DOHH2 (cell line): ENCODE measurements around the gene OGFOD3.

ENCODE experiments used
- H3F3A ChIP-seq: fragments of 200-600 bp; sonication (generic), shearing (Covaris generic); 2 replicates; pipeline ENCODE4 v1.6.0; 2016; ENCODE audit warnings: antibody characterized with exemption, mild to moderate bottlenecking; ENCODE audit not compliant: control insufficient read depth, insufficient read depth
- H3K27ac ChIP-seq: fragments of 200-600 bp; sonication (generic); 2 replicates; pipeline ENCODE4 v1.5.1; 2014; ENCODE audit warnings: low read depth, mild to moderate bottlenecking, low read length, moderate library complexity
- H3K27me3 ChIP-seq: fragments of 200-600 bp; sonication (generic); 2 replicates; pipeline ENCODE4 v1.6.1; 2014; ENCODE audit warnings: mild to moderate bottlenecking, low read length, mixed read lengths; ENCODE audit not compliant: control insufficient read depth
- H3K36me3 ChIP-seq: fragments of 200-600 bp; sonication (generic); 2 replicates; pipeline ENCODE4 v1.6.1; 2014; ENCODE audit warnings: mild to moderate bottlenecking, low read length, moderate library complexity, mixed read lengths; ENCODE audit not compliant: control insufficient read depth
- H3K4me1 ChIP-seq: fragments of 200-600 bp; sonication (generic); 2 replicates; pipeline ENCODE4 v1.6.1; 2014; ENCODE audit warnings: mild to moderate bottlenecking, low read length, mixed read lengths; ENCODE audit not compliant: control insufficient read depth
- H3K4me2 ChIP-seq: fragments of 200-600 bp; sonication (generic); 2 replicates; pipeline ENCODE4 v1.6.0; 2014; ENCODE audit warnings: mild to moderate bottlenecking, low read length, moderate library complexity
- H3K4me3 ChIP-seq: fragments of 200-600 bp; sonication (generic); 2 replicates; pipeline ENCODE4 v1.5.1; 2014; ENCODE audit warnings: mild to moderate bottlenecking, low read length, mixed read lengths
- H3K79me2 ChIP-seq: fragments of 200-600 bp; sonication (generic); 2 replicates; pipeline ENCODE4 v1.6.1; 2014; ENCODE audit warnings: mild to moderate bottlenecking, low read length, mixed read lengths; ENCODE audit not compliant: control insufficient read depth
- H3K9me2 ChIP-seq: fragments of 200-600 bp; sonication (generic); replicated peaks from 2 replicates; pipeline ENCODE4 v1.6.1; 2014; ENCODE audit warnings: mild to moderate bottlenecking, low read length, mixed read lengths; ENCODE audit not compliant: control insufficient read depth
- H3K9me3 ChIP-seq: fragments of 200-600 bp; sonication (generic); 2 replicates; pipeline ENCODE4 v1.6.1; 2014; ENCODE audit warnings: antibody characterized with exemption, low read length, mixed read lengths; ENCODE audit not compliant: control insufficient read depth, insufficient read depth
- H4K20me1 ChIP-seq: fragments of 200-600 bp; sonication (generic); 2 replicates; pipeline ENCODE4 v1.6.0; 2014; ENCODE audit warnings: low read depth, mild to moderate bottlenecking, antibody characterized with exemption, low read length, moderate library complexity; ENCODE audit not compliant: control insufficient read depth, insufficient read depth
- EZH2phosphoT487 ChIP-seq: fragments of 200-600 bp; sonication (generic); IDR thresholded peaks from 2 replicates; pipeline ENCODE4 v1.6.1; 2017; ENCODE audit warnings: borderline replicate concordance, mild to moderate bottlenecking, antibody characterized with exemption, low read length, moderate library complexity, mixed read lengths
- TF ChIP-seq, protein P1 (sequence below): fragments of 200-600 bp; sonication (generic); IDR thresholded peaks from one replicate; pipeline ENCODE4 v1.5.1; 2014; ENCODE audit warnings: antibody characterized with exemption, mild to moderate bottlenecking, low read depth, low read length; ENCODE audit not compliant: poor library complexity, severe bottlenecking

Gene OGFOD3, protein sequence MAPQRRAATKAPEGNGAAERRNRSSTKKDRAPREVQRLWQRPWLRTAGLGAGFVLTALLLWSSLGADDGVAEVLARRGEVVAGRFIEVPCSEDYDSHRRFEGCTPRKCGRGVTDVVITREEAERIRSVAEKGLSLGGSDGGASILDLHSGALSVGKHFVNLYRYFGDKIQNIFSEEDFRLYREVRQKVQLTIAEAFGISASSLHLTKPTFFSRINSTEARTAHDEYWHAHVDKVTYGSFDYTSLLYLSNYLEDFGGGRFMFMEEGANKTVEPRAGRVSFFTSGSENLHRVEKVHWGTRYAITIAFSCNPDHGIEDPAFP

DNA sequence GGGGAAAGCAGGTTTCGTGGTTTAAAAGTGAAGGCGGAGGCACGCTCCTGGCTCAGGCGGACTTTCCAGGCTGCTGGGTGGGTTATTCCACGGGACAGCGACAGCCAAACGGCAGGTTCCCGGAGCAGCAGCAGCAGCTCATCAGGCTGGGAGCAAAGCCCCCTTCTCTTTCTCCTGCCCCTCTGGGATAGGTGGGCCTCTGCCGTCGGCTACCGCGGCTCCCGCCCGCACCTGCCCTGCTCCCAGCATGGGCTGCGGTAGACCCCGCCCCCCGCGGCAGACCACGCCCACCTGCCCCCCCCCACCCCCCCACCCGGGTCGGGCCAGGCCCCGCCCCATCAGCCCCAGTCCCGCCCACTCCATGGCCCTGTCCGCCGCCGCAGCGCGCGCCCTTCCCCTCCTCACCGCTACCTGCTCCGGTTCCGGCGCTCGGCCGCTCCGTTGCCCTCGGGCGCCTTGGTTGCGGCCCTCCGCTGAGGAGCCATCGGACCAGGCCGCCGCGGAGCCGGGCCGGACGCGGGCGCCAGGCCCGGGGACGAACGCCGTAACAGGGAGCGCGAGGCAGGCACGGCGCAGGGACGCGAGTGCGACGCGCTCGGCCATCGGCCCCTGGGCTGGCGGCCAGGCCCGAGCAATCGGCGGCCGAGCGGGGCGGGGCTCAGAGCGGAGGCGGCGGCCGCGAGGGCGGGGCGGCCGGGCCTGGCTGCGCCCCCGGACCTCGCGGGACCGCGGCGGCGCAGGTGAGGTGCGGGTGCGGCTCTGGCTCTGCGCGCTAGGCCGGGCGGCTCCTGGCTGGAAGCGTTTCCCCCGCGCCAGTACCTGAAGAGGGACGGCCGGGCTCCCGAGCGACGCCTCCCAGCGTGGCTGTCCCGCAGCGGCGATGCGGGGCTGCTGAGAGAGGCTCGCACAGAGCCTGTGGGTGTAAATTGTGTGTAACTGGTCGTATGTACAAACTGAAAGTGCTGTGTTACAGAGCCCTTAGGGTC lies at the start of gene OGFOD3, which contains the start of gene HEXD:
Gene OGFOD3 (minus strand): TSS at position 586 of the 986 bp plus-strand sequence. CDS start 101 bp downstream, at position 485.
Gene HEXD (plus strand): TSS at position 347 of the 986 bp plus-strand sequence. CDS start 1,453 bp downstream, outside the sequence.
- Histone ChIP-seq H3K9me2 (no peaks in the 10 kb centered on the region), H4K20me1 (peaks cover 8% of the 10 kb centered on the region), H3K9me3 (no peaks in the 10 kb centered on the region), H3K27me3 (no peaks in the 10 kb centered on the region), H3K36me3 (peaks cover 9% of the 10 kb centered on the region), H3K4me1 (peaks cover 17% of the 10 kb centered on the region), H3K4me3 (peak within 1 kb of the TSS; percentile 96), H3K79me2 (peaks cover 16% of the 10 kb centered on the region), H3F3A (no peaks in the 10 kb centered on the region; the same call in 1 of the 2 replicates), H3K4me2 (peak within 1 kb of the TSS; percentile 96), H3K27ac (peak within 1 kb of the TSS; percentile 62)
- TF ChIP-seq, protein P1, sequence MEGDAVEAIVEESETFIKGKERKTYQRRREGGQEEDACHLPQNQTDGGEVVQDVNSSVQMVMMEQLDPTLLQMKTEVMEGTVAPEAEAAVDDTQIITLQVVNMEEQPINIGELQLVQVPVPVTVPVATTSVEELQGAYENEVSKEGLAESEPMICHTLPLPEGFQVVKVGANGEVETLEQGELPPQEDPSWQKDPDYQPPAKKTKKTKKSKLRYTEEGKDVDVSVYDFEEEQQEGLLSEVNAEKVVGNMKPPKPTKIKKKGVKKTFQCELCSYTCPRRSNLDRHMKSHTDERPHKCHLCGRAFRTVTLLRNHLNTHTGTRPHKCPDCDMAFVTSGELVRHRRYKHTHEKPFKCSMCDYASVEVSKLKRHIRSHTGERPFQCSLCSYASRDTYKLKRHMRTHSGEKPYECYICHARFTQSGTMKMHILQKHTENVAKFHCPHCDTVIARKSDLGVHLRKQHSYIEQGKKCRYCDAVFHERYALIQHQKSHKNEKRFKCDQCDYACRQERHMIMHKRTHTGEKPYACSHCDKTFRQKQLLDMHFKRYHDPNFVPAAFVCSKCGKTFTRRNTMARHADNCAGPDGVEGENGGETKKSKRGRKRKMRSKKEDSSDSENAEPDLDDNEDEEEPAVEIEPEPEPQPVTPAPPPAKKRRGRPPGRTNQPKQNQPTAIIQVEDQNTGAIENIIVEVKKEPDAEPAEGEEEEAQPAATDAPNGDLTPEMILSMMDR, result no peak
- TF ChIP-seq EZH2phosphoT487, result no peak

DNA sequence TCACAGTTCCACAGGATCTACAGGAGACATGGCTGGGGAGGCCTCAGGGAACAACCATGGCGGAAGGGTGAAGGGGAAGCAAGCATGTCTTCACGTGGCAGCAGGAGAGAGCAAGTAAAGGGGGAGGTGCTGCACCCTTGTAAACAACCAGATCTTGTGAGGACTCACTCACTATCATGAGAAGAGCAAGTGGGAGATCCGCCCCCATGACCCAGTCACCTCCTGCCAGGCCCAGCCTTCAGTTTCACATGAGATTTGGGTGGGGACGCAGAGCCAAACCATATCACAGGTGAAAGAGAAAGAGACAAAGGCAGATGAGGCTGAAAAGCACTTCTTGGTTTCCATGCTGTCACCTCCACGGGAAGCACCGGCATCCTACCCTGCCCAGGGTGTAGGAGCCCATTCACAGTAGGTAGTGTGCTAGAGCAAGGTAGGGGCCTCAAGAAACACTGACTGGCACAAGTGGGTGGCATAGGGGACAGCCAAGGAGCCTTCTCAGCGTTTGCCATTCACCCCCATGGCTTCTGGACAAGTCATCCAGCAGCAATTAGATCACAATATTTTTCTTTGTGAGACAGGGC lies 46.7 kb upstream of the OGFOD3 start:
- H3K36me3 ChIP-seq, result peaks cover 92% of the 10 kb centered on the region
- no peaks in the 10 kb centered on the region for H3K4me1 ChIP-seq
- no peak overlapping the region for H3K4me3 ChIP-seq
- TF ChIP-seq, protein P1, result no peak
- no peak for TF ChIP-seq EZH2phosphoT487
- no peaks in the 10 kb centered on the region for H4K20me1 ChIP-seq
- no peaks in the 10 kb centered on the region for H3K9me3 ChIP-seq
- no peak overlapping the region for H3K27ac ChIP-seq
- no peaks in the 10 kb centered on the region for H3K9me2 ChIP-seq
- H3F3A ChIP-seq, result no peaks in the 10 kb centered on the region
- no peak overlapping the region for H3K4me2 ChIP-seq
- peaks cover 2% of the 10 kb centered on the region for H3K79me2 ChIP-seq
- no peaks in the 10 kb centered on the region for H3K27me3 ChIP-seq

DNA sequence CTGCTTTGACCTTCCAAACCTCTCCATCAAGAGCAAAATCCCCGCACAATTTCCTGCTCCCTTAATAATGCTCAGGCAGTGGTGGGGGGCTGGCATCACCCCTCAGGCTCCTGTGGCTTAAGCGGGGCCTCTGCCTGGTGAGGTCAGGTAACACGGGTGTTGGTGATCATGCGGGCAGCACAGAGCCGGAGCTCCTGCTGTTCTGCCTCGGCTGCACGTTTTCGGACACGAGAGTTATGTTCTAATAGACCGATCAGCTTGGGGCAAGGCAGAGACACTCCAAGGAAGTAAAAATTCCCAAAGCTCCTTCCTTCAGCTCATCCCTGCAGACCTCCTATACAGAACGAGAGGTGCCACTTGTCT lies 46.2 kb upstream of the OGFOD3 start:
- Histone ChIP-seq H3K4me2 (no peak overlapping the region), H3F3A (no peaks in the 10 kb centered on the region), H3K9me3 (no peaks in the 10 kb centered on the region), H4K20me1 (no peaks in the 10 kb centered on the region), H3K27me3 (no peaks in the 10 kb centered on the region), H3K4me1 (peaks cover 4% of the 10 kb centered on the region; the same call in 1 of the 2 replicates), H3K79me2 (peaks cover 8% of the 10 kb centered on the region), H3K4me3 (no peak overlapping the region), H3K27ac (no peak overlapping the region), H3K36me3 (peaks cover 92% of the 10 kb centered on the region), H3K9me2 (no peaks in the 10 kb centered on the region)
- no peak for TF ChIP-seq EZH2phosphoT487
- TF ChIP-seq, protein P1, result no peak
